CD4-positive, alpha-beta T cell treated with Interleukin-10 for 1 hour (primary cell): Measurements from ENCODE around the gene EFEMP2.

Experiments
- DNase-seq: peaks from one replicate; pipeline ENCODE4 v3.0.0-alpha.2; 2020

The EFEMP2 gene

GRCh38 chr11:65900125-65900898 lies 27.7 kb upstream of the EFEMP2 start, which contains the start of gene FOSL1:
Gene FOSL1, minus strand, starts transcription at chr11:65900388. Its CDS starts 49 bp downstream, at chr11:65900339.
- DNase-seq = peak; percentile 97

- peak; percentile 58 for DNase-seq
Measured at GRCh38 chr11:65899356-65900124, 26.9 kb upstream of the EFEMP2 start.

GRCh38 chr11:65898656-65899355 lies 26.2 kb upstream of the EFEMP2 start:
- DNase-seq = no peak

GRCh38 chr11:65897020-65897471 lies 24.4 kb upstream of the EFEMP2 start:
- DNase-seq = no peak

GRCh38 chr11:65896034-65896999 lies 23.7 kb upstream of the EFEMP2 start:
- no peak for DNase-seq

GRCh38 chr11:65895482-65895981 lies 22.9 kb upstream of the EFEMP2 start:
- no peak for DNase-seq

GRCh38 chr11:65894034-65894591 lies 21.5 kb upstream of the EFEMP2 start:
- peak; percentile 58 for DNase-seq

GRCh38 chr11:65892661-65893317 lies 20.2 kb upstream of the EFEMP2 start:
- no peak for DNase-seq

- peak; percentile 45 for DNase-seq
Measured at GRCh38 chr11:65892137-65892540, 19.5 kb upstream of the EFEMP2 start.

- peak; percentile 44 for DNase-seq
Measured at GRCh38 chr11:65891219-65892136, 18.9 kb upstream of the EFEMP2 start.

- peak; percentile 98 for DNase-seq
Measured at GRCh38 chr11:65890324-65891218, 18.0 kb upstream of the EFEMP2 start, which contains the start of gene CCDC85B. Gene CCDC85B, plus strand, starts transcription at chr11:65890673. Its CDS starts 111 bp downstream, at chr11:65890784.

- peak; percentile 96 for DNase-seq
Measured at GRCh38 chr11:65888163-65888814, 15.7 kb upstream of the EFEMP2 start, which contains the start of gene FIBP. Gene FIBP, minus strand, starts transcription at chr11:65888471. Its CDS starts 53 bp downstream, at chr11:65888418.

- no peak for DNase-seq
Measured at GRCh38 chr11:65887723-65888162, 15.1 kb upstream of the EFEMP2 start.

- no peak for DNase-seq
Measured at GRCh38 chr11:65886826-65887722, 14.5 kb upstream of the EFEMP2 start.

- no peak for DNase-seq
Measured at GRCh38 chr11:65885808-65886536, 13.4 kb upstream of the EFEMP2 start.

GRCh38 chr11:65885231-65885630 lies 12.6 kb upstream of the EFEMP2 start:
- no peak for DNase-seq
